SK-N-SH treated with all-trans-retinoic acid at 6 μM for 48 hours (cell line): Measurements from ENCODE around the gene POLK.

Source experiments
- ATAC-seq: fragments of 200-7000 bp; cut with Tn5 transposase; 3 replicates; pipeline ENCODE4 v1.9.1; 2020; ENCODE audit warnings: mild to moderate bottlenecking, moderate library complexity
- ARNTL ChIP-seq: fragments of 450-650 bp; formaldehyde crosslinking; IDR thresholded peaks from 2 replicates; pipeline ENCODE4 v1.5.0; 2020; ENCODE audit warnings: low read depth, mild to moderate bottlenecking, moderate library complexity, borderline replicate concordance
- BACH2 ChIP-seq: fragments of 250-450 bp; sonication (Bioruptor Pico); IDR thresholded peaks from 2 replicates; pipeline ENCODE4 v1.9.0; 2021; ENCODE audit warnings: mild to moderate bottlenecking, borderline replicate concordance
- CSDC2 ChIP-seq: fragments of 250-450 bp; sonication (Bioruptor Pico); IDR thresholded peaks from 2 replicates; pipeline ENCODE4 v1.5.0; 2020; ENCODE audit warnings: mild to moderate bottlenecking, moderate library complexity
- CSRNP3 ChIP-seq: fragments of 250-450 bp; sonication (Bioruptor Pico); IDR thresholded peaks from 2 replicates; pipeline ENCODE4 v1.5.1; 2021; ENCODE audit warnings: mild to moderate bottlenecking, moderate library complexity
- GLIS3 ChIP-seq: fragments of 250-450 bp; sonication (Bioruptor Pico); IDR thresholded peaks from 2 replicates; pipeline ENCODE4 v1.5.0; 2020; ENCODE audit warnings: mild to moderate bottlenecking, moderate library complexity
- ISL1 ChIP-seq: fragments of 250-450 bp; sonication (Bioruptor Pico); IDR thresholded peaks from 2 replicates; pipeline ENCODE4 v2.1.2; 2022; ENCODE audit warnings: mild to moderate bottlenecking, moderate library complexity
- RARB ChIP-seq: fragments of 250-450 bp; sonication (Bioruptor Pico); IDR thresholded peaks from 2 replicates; pipeline ENCODE4 v1.8.0; 2021; ENCODE audit warnings: mild to moderate bottlenecking, moderate library complexity
- SNAI2 ChIP-seq: fragments of 250-450 bp; sonication (Bioruptor Pico); IDR thresholded peaks from 2 replicates; pipeline ENCODE4 v1.5.0; 2020; ENCODE audit warnings: mild to moderate bottlenecking, moderate library complexity
- TOX ChIP-seq: fragments of 250-450 bp; sonication (Bioruptor Pico); IDR thresholded peaks from 2 replicates; pipeline ENCODE4 v1.8.0; 2021; ENCODE audit warnings: mild to moderate bottlenecking, moderate library complexity, borderline replicate concordance
- ZC3H10 ChIP-seq: fragments of 250-450 bp; sonication (Bioruptor Pico); IDR thresholded peaks from 2 replicates; pipeline ENCODE4 v1.5.1; 2021; ENCODE audit warnings: mild to moderate bottlenecking, moderate library complexity
- ZFP30 ChIP-seq: fragments of 450-650 bp; formaldehyde crosslinking; IDR thresholded peaks from 2 replicates; pipeline ENCODE4 v1.5.0; 2022; ENCODE audit warnings: mild to moderate bottlenecking, moderate library complexity
- ZNF565 ChIP-seq: fragments of 450-650 bp; formaldehyde crosslinking; conservative IDR thresholded peaks from 2 replicates; pipeline ENCODE4 v1.5.0; 2020; ENCODE audit warnings: low read depth, mild to moderate bottlenecking, moderate library complexity
- ZNF8 ChIP-seq: fragments of 450-650 bp; formaldehyde crosslinking; IDR thresholded peaks from 2 replicates; pipeline ENCODE4 v1.5.0; 2020; ENCODE audit warnings: mild to moderate bottlenecking, moderate library complexity
- TF ChIP-seq, protein P1 (sequence below): fragments of 250-450 bp; sonication (Bioruptor Pico); IDR thresholded peaks from 2 replicates; pipeline ENCODE4 v1.8.0; 2020; ENCODE audit warnings: mild to moderate bottlenecking, moderate library complexity, borderline replicate concordance
- TF ChIP-seq, protein P2 (sequence below): fragments of 250-450 bp; sonication (Bioruptor Pico); IDR thresholded peaks from 2 replicates; pipeline ENCODE4 v1.5.0; 2020; ENCODE audit warnings: mild to moderate bottlenecking, moderate library complexity
- TF ChIP-seq, protein P3 (sequence below): fragments of 250-450 bp; sonication (Bioruptor Pico); IDR thresholded peaks from 2 replicates; pipeline ENCODE4 v1.5.1; 2020; ENCODE audit warnings: low read depth, mild to moderate bottlenecking, moderate library complexity
- TF ChIP-seq, protein P4 (sequence below): fragments of 250-450 bp; sonication (Bioruptor Pico); IDR thresholded peaks from 2 replicates; pipeline ENCODE4 v1.8.0; 2021; ENCODE audit warnings: low read depth, mild to moderate bottlenecking, moderate library complexity, borderline replicate concordance

The POLK gene

GRCh38 chr5:75640395-75640794 lies 128.7 kb downstream of the POLK start:
- peak; percentile 83 for TF ChIP-seq ZC3H10 (CRISPR knock-in tag)
- no peak for TF ChIP-seq ZNF8 (CRISPR knock-in tag)
- peak; percentile 83 for TF ChIP-seq TOX (CRISPR knock-in tag)
- TF ChIP-seq RARB, result peak; percentile 75; the same call in 1 of the 2 replicates
- TF ChIP-seq ZFP30 (CRISPR knock-in tag), result no peak
- TF ChIP-seq, protein P1, sequence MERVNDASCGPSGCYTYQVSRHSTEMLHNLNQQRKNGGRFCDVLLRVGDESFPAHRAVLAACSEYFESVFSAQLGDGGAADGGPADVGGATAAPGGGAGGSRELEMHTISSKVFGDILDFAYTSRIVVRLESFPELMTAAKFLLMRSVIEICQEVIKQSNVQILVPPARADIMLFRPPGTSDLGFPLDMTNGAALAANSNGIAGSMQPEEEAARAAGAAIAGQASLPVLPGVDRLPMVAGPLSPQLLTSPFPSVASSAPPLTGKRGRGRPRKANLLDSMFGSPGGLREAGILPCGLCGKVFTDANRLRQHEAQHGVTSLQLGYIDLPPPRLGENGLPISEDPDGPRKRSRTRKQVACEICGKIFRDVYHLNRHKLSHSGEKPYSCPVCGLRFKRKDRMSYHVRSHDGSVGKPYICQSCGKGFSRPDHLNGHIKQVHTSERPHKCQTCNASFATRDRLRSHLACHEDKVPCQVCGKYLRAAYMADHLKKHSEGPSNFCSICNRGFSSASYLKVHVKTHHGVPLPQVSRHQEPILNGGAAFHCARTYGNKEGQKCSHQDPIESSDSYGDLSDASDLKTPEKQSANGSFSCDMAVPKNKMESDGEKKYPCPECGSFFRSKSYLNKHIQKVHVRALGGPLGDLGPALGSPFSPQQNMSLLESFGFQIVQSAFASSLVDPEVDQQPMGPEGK (CRISPR knock-in tag), result peak; percentile 73; the same call in 1 of the 2 replicates
- TF ChIP-seq, protein P2, sequence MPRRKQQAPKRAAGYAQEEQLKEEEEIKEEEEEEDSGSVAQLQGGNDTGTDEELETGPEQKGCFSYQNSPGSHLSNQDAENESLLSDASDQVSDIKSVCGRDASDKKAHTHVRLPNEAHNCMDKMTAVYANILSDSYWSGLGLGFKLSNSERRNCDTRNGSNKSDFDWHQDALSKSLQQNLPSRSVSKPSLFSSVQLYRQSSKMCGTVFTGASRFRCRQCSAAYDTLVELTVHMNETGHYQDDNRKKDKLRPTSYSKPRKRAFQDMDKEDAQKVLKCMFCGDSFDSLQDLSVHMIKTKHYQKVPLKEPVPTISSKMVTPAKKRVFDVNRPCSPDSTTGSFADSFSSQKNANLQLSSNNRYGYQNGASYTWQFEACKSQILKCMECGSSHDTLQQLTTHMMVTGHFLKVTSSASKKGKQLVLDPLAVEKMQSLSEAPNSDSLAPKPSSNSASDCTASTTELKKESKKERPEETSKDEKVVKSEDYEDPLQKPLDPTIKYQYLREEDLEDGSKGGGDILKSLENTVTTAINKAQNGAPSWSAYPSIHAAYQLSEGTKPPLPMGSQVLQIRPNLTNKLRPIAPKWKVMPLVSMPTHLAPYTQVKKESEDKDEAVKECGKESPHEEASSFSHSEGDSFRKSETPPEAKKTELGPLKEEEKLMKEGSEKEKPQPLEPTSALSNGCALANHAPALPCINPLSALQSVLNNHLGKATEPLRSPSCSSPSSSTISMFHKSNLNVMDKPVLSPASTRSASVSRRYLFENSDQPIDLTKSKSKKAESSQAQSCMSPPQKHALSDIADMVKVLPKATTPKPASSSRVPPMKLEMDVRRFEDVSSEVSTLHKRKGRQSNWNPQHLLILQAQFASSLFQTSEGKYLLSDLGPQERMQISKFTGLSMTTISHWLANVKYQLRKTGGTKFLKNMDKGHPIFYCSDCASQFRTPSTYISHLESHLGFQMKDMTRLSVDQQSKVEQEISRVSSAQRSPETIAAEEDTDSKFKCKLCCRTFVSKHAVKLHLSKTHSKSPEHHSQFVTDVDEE, result no peak
- no peak for TF ChIP-seq CSRNP3 (CRISPR knock-in tag)
- peak; percentile 82 for TF ChIP-seq ISL1 (CRISPR knock-in tag)
- no peak for TF ChIP-seq CSDC2 (CRISPR knock-in tag)
- peak; percentile 98 for ATAC-seq

- TF ChIP-seq ZNF565 (no peak), ISL1 (CRISPR knock-in tag) (no peak), CSRNP3 (CRISPR knock-in tag) (no peak), RARB (no peak), ARNTL (CRISPR knock-in tag) (no peak), SNAI2 (CRISPR knock-in tag) (no peak), TOX (CRISPR knock-in tag) (no peak), GLIS3 (CRISPR knock-in tag) (no peak), BACH2 (CRISPR knock-in tag) (no peak), ZC3H10 (CRISPR knock-in tag) (no peak)
- TF ChIP-seq, protein P3, sequence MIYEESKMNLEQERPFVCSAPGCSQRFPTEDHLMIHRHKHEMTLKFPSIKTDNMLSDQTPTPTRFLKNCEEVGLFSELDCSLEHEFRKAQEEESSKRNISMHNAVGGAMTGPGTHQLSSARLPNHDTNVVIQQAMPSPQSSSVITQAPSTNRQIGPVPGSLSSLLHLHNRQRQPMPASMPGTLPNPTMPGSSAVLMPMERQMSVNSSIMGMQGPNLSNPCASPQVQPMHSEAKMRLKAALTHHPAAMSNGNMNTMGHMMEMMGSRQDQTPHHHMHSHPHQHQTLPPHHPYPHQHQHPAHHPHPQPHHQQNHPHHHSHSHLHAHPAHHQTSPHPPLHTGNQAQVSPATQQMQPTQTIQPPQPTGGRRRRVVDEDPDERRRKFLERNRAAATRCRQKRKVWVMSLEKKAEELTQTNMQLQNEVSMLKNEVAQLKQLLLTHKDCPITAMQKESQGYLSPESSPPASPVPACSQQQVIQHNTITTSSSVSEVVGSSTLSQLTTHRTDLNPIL (CRISPR knock-in tag), result no peak
- TF ChIP-seq, protein P4, sequence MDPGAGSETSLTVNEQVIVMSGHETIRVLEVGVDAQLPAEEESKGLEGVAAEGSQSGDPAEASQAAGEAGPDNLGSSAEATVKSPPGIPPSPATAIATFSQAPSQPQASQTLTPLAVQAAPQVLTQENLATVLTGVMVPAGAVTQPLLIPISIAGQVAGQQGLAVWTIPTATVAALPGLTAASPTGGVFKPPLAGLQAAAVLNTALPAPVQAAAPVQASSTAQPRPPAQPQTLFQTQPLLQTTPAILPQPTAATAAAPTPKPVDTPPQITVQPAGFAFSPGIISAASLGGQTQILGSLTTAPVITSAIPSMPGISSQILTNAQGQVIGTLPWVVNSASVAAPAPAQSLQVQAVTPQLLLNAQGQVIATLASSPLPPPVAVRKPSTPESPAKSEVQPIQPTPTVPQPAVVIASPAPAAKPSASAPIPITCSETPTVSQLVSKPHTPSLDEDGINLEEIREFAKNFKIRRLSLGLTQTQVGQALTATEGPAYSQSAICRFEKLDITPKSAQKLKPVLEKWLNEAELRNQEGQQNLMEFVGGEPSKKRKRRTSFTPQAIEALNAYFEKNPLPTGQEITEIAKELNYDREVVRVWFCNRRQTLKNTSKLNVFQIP (CRISPR knock-in tag), result no peak
- TF ChIP-seq, protein P1 (CRISPR knock-in tag), result no peak
- ATAC-seq, result peak; percentile 23; the same call in 1 of the 3 replicates
Measured at GRCh38 chr5:75640826-75641225, 129.1 kb downstream of the POLK start.
